ENCODE results near the gene PLAC8L1.

DNA sequence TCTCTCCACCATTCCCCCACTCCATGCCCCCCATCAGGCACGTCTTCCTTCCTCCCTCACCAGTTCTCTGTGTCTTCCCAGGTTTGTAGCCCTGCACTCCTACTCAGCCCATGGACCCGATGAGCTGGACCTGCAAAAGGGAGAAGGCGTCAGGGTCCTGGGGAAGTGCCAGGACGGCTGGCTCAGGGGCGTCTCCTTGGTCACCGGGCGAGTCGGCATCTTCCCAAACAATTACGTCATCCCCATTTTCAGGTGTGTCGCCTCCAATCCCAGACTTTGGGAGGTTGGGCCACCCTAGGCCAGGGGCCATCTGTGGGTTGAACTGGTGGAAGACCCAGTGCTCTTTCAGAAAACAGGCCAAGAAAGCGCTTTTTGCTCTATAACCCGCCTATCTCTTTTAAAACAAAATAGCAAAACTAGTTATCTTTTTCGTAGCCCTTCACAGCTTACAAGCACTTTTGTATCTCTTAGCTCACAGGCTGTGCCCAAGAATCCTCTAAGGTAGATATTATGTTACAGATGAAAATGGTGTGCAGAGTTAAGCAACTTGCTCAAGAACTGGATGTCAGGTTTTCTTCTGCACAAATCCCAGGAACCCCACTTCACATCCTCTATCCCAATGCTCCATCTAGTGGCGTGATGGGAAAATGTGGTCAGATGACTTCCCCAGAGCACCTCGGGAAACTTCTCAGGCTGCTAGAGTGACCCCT is 56.2 kb downstream of the PLAC8L1 start:
- TF ChIP-seq ZNF274 (IDR thresholded peaks at IDR 0.05; ENCODE audit: low read depth, low read length): no peak
- no peak for TF ChIP-seq SUZ12 (IDR thresholded peaks at IDR 0.05; ENCODE audit: extremely low read depth, insufficient read depth, insufficient read length)
- TF ChIP-seq YY1 (IDR thresholded peaks at IDR 0.05; ENCODE audit: insufficient read depth, insufficient read length): no peak
